GM12878 (cell line): ENCODE results near the gene SATB1. TPM values are rescaled to one million over a fixed set of nuclear protein-coding genes. Genes with fewer than 3 reads are reported as not detected.
A peak's percentile ranks its signal among the peaks of the same experiment; 100 is the strongest.

Experiments
- ATAC-seq: fragments of 200-7000 bp; cut with Tn5 transposase; 3 replicates; pipeline ENCODE4 v1.9.1; 2020; ENCODE audit warnings: mild to moderate bottlenecking, moderate library complexity
- BruUV-seq: library from RNA; stranded (reverse); fragments of 400-500 nt; replicated peaks from 2 replicates; lab custom pipeline; 2021; lab: Mats Ljungman, UMichigan
- CTCF ChIA-PET: fragments of 300-600 bp; sonication (Branson Sonifier 250); formaldehyde crosslinking; extraction: SDS; loops from one replicate; lab custom pipeline; 2021; ENCODE audit warnings: inconsistent platforms; lab: Yijun Ruan, JAX
- POLR2A ChIA-PET: fragments of 350-600 bp; formaldehyde crosslinking; extraction: SDS; loops from one replicate; lab custom pipeline; 2021; ENCODE audit warnings: inconsistent platforms; lab: Charles Lee
- RAD21 ChIA-PET: fragments of 300-600 bp; sonication (Branson Sonifier 250); formaldehyde crosslinking; loops from one replicate; lab custom pipeline; 2023; ENCODE audit warnings: antibody characterized with exemption; ENCODE audit not compliant: unreplicated experiment; lab: Charles Lee
- SMC1A ChIA-PET: fragments of 300-600 bp; sonication (Branson Sonifier 250); formaldehyde crosslinking; loops from one replicate; lab custom pipeline; 2023; ENCODE audit not compliant: unreplicated experiment, uncharacterized antibody; lab: Charles Lee
- DNase-seq: peaks from one replicate; pipeline ENCODE4 v3.0.0-alpha.2; 2011; ENCODE audit warnings: low read depth, low spot score
- FAIRE-seq: peaks from 3 replicates; lab custom pipeline; 2011; peaks lifted over from hg19 to GRCh38; lab: Jason Lieb, UNC
- H2AFZ ChIP-seq: 2 replicates; pipeline ENCODE4 v1.6.0; 2011; ENCODE audit warnings: low read depth, low read length, control low read depth; ENCODE audit not compliant: control insufficient read depth
- H3K27ac ChIP-seq: 2 replicates; pipeline ENCODE4 v1.5.1; 2011; ENCODE audit warnings: control low read depth; ENCODE audit not compliant: control insufficient read depth, insufficient read depth
- H3K27me3 ChIP-seq, 2 experiments: replicated peaks in 1 of 2; 2 replicates each; pipeline versions ENCODE4 v1.6.0 to v1.6.1; 2011; ENCODE audit warnings: low read length in 1 of 2; ENCODE audit not compliant: control insufficient read depth in 2 of 2, insufficient read depth in 2 of 2
- H3K36me3 ChIP-seq, 2 experiments: 2 replicates each; pipeline ENCODE4 v1.5.1; 2011; ENCODE audit warnings: low read length in 1 of 2; ENCODE audit not compliant: control insufficient read depth in 2 of 2, insufficient read depth in 2 of 2
- H3K4me1 ChIP-seq: 2 replicates; pipeline ENCODE4 v1.6.1; 2011; ENCODE audit warnings: mild to moderate bottlenecking, low read length, moderate library complexity, mixed read lengths; ENCODE audit not compliant: control insufficient read depth, insufficient read depth
- H3K4me2 ChIP-seq: 2 replicates; pipeline ENCODE4 v1.6.0; 2011; ENCODE audit warnings: control low read depth; ENCODE audit not compliant: control insufficient read depth, insufficient read depth
- H3K4me3 ChIP-seq: fragments of 200-600 bp; sonication (generic); 2 replicates; pipeline ENCODE4 v1.5.1; 2016
- H3K79me2 ChIP-seq: 2 replicates; pipeline ENCODE4 v1.6.0; 2011; ENCODE audit warnings: low read length; ENCODE audit not compliant: control insufficient read depth, insufficient read depth
- H3K9ac ChIP-seq: 2 replicates; pipeline ENCODE4 v1.8.0; 2011; ENCODE audit warnings: low read length, control low read depth, mixed read lengths; ENCODE audit not compliant: control insufficient read depth, insufficient read depth
- H3K9me3 ChIP-seq: replicated peaks from 3 replicates; pipeline ENCODE4 v1.5.1; 2011; ENCODE audit warnings: mild to moderate bottlenecking, low read length; ENCODE audit not compliant: control insufficient read depth, insufficient read depth
- H4K20me1 ChIP-seq: 2 replicates; pipeline ENCODE4 v1.6.0; 2011; ENCODE audit not compliant: control insufficient read depth, insufficient read depth
- BHLHE40 ChIP-seq, 2 experiments: fragments of 450-650 bp in 1 of 2; IDR thresholded peaks; 2 replicates each; pipeline ENCODE4 v1.6.1; 2011 to 2017; ENCODE audit warnings: low read depth in 2 of 2, borderline replicate concordance in 1 of 2, improper control_type of control experiment in 1 of 2, low read length in 1 of 2, mild to moderate bottlenecking in 1 of 2
- CHD1 ChIP-seq: IDR thresholded peaks from 2 replicates; pipeline ENCODE4 v1.6.1; 2012; ENCODE audit warnings: low read depth, low read length, improper control_type of control experiment
- DPF2 ChIP-seq: fragments of 450-650 bp; IDR thresholded peaks from 2 replicates; pipeline ENCODE4 v1.6.1; 2017; ENCODE audit warnings: mild to moderate bottlenecking
- STAT1 ChIP-seq: fragments of 450-650 bp; conservative IDR thresholded peaks from 2 replicates; pipeline ENCODE4 v1.6.1; 2014; ENCODE audit warnings: antibody characterized with exemption, mild to moderate bottlenecking
- WGBS: methylation state at CpG from one replicate; pipeline ENCODE4 v1.1.6; 2016; ENCODE audit warnings: low lambda C conversion rate; ENCODE audit not compliant: insufficient replicate concordance, insufficient coverage; ENCODE audit errors: missing lambda C conversion rate; 5-methylcytosine and 5-hydroxymethylcytosine counted together
- in situ Hi-C: fragments of 300-500 bp; cut with MboI; formaldehyde crosslinking; loops from 9 replicates; pipeline ENCODE4 v1.14.3; 2018; ENCODE audit warnings: mixed read lengths
- intact Hi-C: fragments of 100-400 bp; cut with micrococcal nuclease; formaldehyde crosslinking; loops from one replicate; pipeline ENCODE4 v1.14.2; 2022; ENCODE audit not compliant: unreplicated experiment
- polyA plus RNA-seq, 11 experiments: library from polyadenylated mRNA; depleted of rRNA in 4 of 11; unstranded in 6 of 11; stranded (reverse) in 5 of 11; fragments of >200 nt; fragmentation: Nextera tagmentation in 4 of 11; fragmentation: Illumina TruSeq in 1 of 11; extraction: Ambion mirVana in 4 of 11; extraction: Trizol in 1 of 11; gene quantifications; 1 replicate in 1 of 11; 2 replicates in 10 of 11; pipeline versions ENCODE4 v1.2.1 to v1.2.3, GENCODE V29; 2011 to 2016; ENCODE audit warnings: inconsistent platforms in 2 of 11, missing spikeins in 2 of 11, low read depth in 1 of 11
- total RNA-seq, 4 experiments: library from RNA; depleted of rRNA in 3 of 4; stranded (reverse); fragments of >200 nt in 3 of 4; fragmentation: Illumina TruSeq in 1 of 4; extraction: Trizol in 1 of 4; gene quantifications; 2 replicates each; pipeline versions ENCODE4 v1.2.1 to v1.2.3, GENCODE V29; 2013 to 2021
- TF ChIP-seq, protein P1 (sequence below): fragments of 450-650 bp; formaldehyde crosslinking; IDR thresholded peaks from 2 replicates; pipeline ENCODE4 v1.4.0; 2020; ENCODE audit warnings: mild to moderate bottlenecking, moderate library complexity
- TF ChIP-seq, protein P2 (sequence below): fragments of 450-650 bp; IDR thresholded peaks from 2 replicates; pipeline ENCODE4 v1.6.1; 2016; ENCODE audit warnings: mild to moderate bottlenecking, moderate library complexity, borderline replicate concordance
- TF ChIP-seq, protein P3 (sequence below): fragments of 450-650 bp; IDR thresholded peaks from 2 replicates; pipeline ENCODE4 v1.6.1; 2017; ENCODE audit warnings: mild to moderate bottlenecking, moderate library complexity

Gene SATB1
- total and polyA plus RNA-seq, 10 of the 15 experiments (the other 5 are each of a cell fraction or from before 2014, with no cell fraction given), result 0.01 to 0.72 (median 0.07) TPM; not detected in 4

DNA sequence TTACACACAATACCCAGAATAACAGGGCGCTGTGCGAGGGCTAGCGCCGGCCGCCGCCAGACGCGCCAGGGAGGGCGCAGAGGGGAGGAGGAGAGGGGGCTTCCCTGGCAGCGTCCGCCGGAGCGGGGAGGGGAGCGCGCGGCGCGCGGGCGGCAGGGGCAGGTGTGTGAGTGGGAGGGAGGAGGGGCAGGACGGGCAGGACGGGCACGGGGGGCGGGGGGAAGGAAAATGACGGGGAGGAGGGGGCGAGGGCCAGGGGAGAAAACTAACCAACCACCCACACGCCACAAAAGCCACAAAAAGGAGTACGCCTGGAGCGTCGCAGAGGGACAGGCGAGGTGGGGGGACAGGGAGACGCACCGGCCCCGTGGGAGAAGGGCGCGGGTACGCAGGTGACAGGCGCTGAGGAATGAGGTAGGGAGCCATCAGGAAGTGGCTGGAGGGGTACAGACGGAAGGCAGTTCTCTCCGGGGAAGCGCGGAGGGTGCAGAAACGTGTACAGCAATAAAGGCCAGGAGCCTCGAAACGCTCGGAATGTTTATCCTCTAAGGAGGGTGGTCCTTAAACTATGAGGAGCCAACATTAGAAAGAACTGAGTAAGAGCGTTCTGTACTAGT lies 610 bp upstream of the SATB1 start:
- H2AFZ ChIP-seq, result no peak overlapping the region
- peak; percentile 34 for ATAC-seq
- no peak for DNase-seq
- RAD21 ChIA-PET, result no interaction called here
- in situ Hi-C loops, result no loop called here
- H3K27ac ChIP-seq, result no peak overlapping the region
- no peaks in the 10 kb centered on the region for H4K20me1 ChIP-seq
- H3K27me3 ChIP-seq, result peaks cover 7 to 20% of the 10 kb centered on the region in 2 experiments
- intact Hi-C loops, result loop anchor here (10.0 kb wide), 1 partner anchor 319 kb away; no protein-coding TSS in a partner anchor
- H3K4me1 ChIP-seq, result peaks cover 9% of the 10 kb centered on the region; the same call in 1 of the 2 replicates
- no peak overlapping the region; the same call in 1 of the 2 replicates for H3K4me3 ChIP-seq
- H3K4me2 ChIP-seq, result peak overlapping the region; percentile 60; the same call in 1 of the 2 replicates
- H3K9me3 ChIP-seq, result no peaks in the 10 kb centered on the region
- CTCF ChIA-PET, result no interaction called here
- POLR2A ChIA-PET, result no interaction called here
- WGBS, result 2% methylated on average over 30 of the region's 47 CpGs
- H3K36me3 ChIP-seq, result no peaks in the 10 kb centered on the region
- H3K79me2 ChIP-seq, result no peaks in the 10 kb centered on the region
- SMC1A ChIA-PET, result no interaction called here
- no peak for FAIRE-seq
- no peak overlapping the region for H3K9ac ChIP-seq
- TF ChIP-seq BHLHE40 (IDR thresholded peaks at IDR 0.05; ENCODE audit: borderline replicate concordance in 1 of 2, low read depth in 2 of 2, low read length in 1 of 2) (no peak), CHD1 (no peak), STAT1 (no peak), DPF2 (no peak)
- TF ChIP-seq, protein P1, sequence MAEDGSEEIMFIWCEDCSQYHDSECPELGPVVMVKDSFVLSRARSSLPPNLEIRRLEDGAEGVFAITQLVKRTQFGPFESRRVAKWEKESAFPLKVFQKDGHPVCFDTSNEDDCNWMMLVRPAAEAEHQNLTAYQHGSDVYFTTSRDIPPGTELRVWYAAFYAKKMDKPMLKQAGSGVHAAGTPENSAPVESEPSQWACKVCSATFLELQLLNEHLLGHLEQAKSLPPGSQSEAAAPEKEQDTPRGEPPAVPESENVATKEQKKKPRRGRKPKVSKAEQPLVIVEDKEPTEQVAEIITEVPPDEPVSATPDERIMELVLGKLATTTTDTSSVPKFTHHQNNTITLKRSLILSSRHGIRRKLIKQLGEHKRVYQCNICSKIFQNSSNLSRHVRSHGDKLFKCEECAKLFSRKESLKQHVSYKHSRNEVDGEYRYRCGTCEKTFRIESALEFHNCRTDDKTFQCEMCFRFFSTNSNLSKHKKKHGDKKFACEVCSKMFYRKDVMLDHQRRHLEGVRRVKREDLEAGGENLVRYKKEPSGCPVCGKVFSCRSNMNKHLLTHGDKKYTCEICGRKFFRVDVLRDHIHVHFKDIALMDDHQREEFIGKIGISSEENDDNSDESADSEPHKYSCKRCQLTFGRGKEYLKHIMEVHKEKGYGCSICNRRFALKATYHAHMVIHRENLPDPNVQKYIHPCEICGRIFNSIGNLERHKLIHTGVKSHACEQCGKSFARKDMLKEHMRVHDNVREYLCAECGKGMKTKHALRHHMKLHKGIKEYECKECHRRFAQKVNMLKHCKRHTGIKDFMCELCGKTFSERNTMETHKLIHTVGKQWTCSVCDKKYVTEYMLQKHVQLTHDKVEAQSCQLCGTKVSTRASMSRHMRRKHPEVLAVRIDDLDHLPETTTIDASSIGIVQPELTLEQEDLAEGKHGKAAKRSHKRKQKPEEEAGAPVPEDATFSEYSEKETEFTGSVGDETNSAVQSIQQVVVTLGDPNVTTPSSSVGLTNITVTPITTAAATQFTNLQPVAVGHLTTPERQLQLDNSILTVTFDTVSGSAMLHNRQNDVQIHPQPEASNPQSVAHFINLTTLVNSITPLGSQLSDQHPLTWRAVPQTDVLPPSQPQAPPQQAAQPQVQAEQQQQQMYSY (CRISPR knock-in tag), result no peak
- TF ChIP-seq, protein P2, sequence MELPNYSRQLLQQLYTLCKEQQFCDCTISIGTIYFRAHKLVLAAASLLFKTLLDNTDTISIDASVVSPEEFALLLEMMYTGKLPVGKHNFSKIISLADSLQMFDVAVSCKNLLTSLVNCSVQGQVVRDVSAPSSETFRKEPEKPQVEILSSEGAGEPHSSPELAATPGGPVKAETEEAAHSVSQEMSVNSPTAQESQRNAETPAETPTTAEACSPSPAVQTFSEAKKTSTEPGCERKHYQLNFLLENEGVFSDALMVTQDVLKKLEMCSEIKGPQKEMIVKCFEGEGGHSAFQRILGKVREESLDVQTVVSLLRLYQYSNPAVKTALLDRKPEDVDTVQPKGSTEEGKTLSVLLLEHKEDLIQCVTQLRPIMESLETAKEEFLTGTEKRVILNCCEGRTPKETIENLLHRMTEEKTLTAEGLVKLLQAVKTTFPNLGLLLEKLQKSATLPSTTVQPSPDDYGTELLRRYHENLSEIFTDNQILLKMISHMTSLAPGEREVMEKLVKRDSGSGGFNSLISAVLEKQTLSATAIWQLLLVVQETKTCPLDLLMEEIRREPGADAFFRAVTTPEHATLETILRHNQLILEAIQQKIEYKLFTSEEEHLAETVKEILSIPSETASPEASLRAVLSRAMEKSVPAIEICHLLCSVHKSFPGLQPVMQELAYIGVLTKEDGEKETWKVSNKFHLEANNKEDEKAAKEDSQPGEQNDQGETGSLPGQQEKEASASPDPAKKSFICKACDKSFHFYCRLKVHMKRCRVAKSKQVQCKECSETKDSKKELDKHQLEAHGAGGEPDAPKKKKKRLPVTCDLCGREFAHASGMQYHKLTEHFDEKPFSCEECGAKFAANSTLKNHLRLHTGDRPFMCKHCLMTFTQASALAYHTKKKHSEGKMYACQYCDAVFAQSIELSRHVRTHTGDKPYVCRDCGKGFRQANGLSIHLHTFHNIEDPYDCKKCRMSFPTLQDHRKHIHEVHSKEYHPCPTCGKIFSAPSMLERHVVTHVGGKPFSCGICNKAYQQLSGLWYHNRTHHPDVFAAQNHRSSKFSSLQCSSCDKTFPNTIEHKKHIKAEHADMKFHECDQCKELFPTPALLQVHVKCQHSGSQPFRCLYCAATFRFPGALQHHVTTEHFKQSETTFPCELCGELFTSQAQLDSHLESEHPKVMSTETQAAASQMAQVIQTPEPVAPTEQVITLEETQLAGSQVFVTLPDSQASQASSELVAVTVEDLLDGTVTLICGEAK, result no peak
- TF ChIP-seq, protein P3, sequence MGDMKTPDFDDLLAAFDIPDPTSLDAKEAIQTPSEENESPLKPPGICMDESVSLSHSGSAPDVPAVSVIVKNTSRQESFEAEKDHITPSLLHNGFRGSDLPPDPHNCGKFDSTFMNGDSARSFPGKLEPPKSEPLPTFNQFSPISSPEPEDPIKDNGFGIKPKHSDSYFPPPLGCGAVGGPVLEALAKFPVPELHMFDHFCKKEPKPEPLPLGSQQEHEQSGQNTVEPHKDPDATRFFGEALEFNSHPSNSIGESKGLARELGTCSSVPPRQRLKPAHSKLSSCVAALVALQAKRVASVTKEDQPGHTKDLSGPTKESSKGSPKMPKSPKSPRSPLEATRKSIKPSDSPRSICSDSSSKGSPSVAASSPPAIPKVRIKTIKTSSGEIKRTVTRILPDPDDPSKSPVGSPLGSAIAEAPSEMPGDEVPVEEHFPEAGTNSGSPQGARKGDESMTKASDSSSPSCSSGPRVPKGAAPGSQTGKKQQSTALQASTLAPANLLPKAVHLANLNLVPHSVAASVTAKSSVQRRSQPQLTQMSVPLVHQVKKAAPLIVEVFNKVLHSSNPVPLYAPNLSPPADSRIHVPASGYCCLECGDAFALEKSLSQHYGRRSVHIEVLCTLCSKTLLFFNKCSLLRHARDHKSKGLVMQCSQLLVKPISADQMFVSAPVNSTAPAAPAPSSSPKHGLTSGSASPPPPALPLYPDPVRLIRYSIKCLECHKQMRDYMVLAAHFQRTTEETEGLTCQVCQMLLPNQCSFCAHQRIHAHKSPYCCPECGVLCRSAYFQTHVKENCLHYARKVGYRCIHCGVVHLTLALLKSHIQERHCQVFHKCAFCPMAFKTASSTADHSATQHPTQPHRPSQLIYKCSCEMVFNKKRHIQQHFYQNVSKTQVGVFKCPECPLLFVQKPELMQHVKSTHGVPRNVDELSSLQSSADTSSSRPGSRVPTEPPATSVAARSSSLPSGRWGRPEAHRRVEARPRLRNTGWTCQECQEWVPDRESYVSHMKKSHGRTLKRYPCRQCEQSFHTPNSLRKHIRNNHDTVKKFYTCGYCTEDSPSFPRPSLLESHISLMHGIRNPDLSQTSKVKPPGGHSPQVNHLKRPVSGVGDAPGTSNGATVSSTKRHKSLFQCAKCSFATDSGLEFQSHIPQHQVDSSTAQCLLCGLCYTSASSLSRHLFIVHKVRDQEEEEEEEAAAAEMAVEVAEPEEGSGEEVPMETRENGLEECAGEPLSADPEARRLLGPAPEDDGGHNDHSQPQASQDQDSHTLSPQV, result no peak
- BruUV-seq, result no TSS peak
